Measurements from ENCODE around the gene GLOD4. TPM values are rescaled to one million over a fixed set of nuclear protein-coding genes. Genes with fewer than 3 reads are reported as not detected.

The GLOD4 gene
- total RNA-seq, 1 donor from 2014 or later: 80.1 TPM

DNA sequence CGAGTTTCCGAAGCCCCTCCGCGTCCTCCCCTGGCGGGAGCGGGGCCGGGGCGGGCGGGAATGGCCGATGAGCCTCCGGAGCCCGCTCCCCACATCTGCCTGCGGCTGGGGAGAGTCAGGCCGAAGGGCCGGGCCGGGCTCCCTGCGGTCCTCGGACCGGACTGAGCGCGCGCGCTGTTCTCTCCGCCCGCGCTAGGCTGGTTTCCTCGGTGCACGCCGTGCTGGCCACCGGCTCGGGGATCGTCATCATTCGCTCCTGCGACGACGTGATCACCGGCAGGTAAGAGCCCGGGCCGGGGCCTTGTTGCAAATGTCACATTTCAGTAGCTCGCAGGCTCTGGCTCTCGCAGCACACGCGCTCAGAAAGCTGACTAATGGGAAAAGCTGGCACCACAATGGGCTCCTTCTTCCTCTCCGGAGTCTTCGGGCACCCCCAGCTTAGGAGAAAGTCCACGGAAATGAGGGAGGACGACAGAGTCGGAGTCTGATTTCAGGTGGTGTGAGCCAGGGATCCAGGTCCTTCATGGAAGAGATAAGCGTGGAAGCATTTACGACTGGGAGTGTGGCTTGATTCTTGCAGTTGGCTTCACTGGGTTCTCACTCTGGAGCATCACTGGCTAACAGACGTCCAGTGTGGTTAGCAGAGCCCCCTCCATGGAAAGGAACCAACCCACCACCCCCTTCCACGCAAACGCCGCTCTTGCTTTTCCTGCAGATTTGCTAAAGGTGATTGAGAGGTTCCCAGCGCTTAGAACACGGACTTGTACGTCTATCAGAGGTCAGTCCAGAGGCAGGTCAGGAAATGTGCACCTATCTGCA is 49.0 kb downstream of the GLOD4 start:
- TF ChIP-seq, protein P1, sequence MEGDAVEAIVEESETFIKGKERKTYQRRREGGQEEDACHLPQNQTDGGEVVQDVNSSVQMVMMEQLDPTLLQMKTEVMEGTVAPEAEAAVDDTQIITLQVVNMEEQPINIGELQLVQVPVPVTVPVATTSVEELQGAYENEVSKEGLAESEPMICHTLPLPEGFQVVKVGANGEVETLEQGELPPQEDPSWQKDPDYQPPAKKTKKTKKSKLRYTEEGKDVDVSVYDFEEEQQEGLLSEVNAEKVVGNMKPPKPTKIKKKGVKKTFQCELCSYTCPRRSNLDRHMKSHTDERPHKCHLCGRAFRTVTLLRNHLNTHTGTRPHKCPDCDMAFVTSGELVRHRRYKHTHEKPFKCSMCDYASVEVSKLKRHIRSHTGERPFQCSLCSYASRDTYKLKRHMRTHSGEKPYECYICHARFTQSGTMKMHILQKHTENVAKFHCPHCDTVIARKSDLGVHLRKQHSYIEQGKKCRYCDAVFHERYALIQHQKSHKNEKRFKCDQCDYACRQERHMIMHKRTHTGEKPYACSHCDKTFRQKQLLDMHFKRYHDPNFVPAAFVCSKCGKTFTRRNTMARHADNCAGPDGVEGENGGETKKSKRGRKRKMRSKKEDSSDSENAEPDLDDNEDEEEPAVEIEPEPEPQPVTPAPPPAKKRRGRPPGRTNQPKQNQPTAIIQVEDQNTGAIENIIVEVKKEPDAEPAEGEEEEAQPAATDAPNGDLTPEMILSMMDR (IDR thresholded peaks at IDR 0.05; ENCODE audit: partially characterized antibody, unreplicated experiment): no peak
- H3K36me3 Mint-ChIP-seq (ENCODE audit: unreplicated experiment): no peaks in the 10 kb centered on the region
- DNase-seq: peak; percentile 49

DNA sequence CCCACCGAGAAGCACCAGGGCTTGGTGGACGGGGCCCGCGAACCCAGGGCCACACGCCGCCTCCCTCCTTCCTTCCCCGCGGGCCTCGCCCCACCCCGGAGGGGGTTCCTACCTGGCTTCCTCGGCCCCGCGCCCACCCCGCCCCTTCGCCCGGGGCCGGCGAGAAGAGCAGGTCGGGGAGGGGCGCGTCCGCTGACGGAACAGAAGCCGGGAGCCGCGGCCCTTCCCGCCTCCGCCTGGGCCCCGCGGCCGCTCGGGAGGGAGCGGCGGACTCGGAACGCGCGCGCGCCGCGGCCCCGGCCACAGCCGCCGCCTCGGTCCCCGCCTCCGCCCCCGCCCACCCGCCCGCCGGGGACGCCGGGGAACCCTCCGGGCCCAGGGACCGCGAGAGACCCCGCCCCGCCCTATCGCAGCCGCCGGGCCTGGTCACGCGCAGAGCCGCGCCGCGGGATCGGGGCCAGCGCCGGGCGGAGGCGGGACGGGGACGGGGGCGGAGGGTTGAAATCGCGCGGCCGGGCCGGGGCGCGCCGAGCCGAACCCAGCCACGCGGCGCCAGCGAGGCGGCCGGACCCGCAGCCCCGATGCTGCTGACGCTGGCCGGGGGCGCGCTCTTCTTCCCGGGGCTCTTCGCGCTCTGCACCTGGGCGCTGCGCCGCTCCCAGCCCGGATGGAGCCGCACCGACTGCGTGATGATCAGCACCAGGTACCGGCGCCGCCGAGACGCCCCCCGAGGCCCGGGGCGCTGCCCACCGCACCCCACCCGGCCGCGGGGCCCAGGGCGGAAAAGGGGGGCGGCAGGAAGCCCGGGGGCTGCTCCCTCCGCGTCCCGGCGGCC is 49.8 kb downstream of the GLOD4 start, which contains the start of gene TLCD3A:
TSS of gene TLCD3A (plus strand) at position 530 of the 835 bp plus-strand sequence. CDS start at position 582, 52 bp downstream.
- H3K27ac Mint-ChIP-seq (ENCODE audit: unreplicated experiment): peak within 1 kb of the TSS; percentile 33
- H3K36me3 Mint-ChIP-seq (ENCODE audit: unreplicated experiment): no peaks in the 10 kb centered on the region
- peaks cover 4% of the 10 kb centered on the region for H3K9me3 Mint-ChIP-seq (ENCODE audit: unreplicated experiment)
- H3K27me3 Mint-ChIP-seq (ENCODE audit: unreplicated experiment): peaks cover 14% of the 10 kb centered on the region
- DNase-seq: peak; percentile 78
- TF ChIP-seq, protein P1 (IDR thresholded peaks at IDR 0.05; ENCODE audit: partially characterized antibody, unreplicated experiment): no peak
- peak within 1 kb of the TSS; percentile 92 for H3K4me3 Mint-ChIP-seq (ENCODE audit: unreplicated experiment)
- H3K4me1 Mint-ChIP-seq (ENCODE audit: low read depth, unreplicated experiment): peaks cover 10% of the 10 kb centered on the region

More for the DNA sequence above, 49.0 kb downstream of the GLOD4 start:
- Mint-ChIP-seq H3K9me3 (ENCODE audit: unreplicated experiment) (peaks cover 2% of the 10 kb centered on the region), H3K27ac (ENCODE audit: unreplicated experiment) (peak overlapping the region; percentile 33), H3K27me3 (ENCODE audit: unreplicated experiment) (peaks cover 14% of the 10 kb centered on the region), H3K4me3 (ENCODE audit: unreplicated experiment) (peak overlapping the region; percentile 92), H3K4me1 (ENCODE audit: low read depth, unreplicated experiment) (peaks cover 10% of the 10 kb centered on the region)

DNA sequence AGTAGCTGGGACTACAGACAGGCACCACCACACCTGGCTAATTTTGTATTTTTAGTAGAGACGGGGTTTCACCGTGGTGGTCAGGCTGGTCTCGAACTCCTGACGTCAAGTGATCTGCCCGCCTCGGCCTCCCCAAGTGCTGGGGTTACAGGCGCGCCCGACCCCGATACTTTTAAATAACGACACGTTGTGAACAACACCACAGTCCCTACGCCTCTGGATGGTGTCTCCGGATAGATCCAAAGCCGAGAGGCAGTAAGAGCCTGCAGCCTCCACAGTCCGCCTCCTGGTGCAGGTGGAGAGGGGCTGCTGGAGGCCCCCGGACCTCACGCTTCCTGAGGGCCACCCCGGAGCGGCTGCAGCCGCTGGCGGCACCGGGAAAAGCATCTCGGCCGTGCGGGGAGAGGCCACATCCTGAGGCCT is 50.4 kb downstream of the GLOD4 start:
- TF ChIP-seq, protein P1 (IDR thresholded peaks at IDR 0.05; ENCODE audit: partially characterized antibody, unreplicated experiment): no peak
- H3K9me3 Mint-ChIP-seq (ENCODE audit: unreplicated experiment): peaks cover 4% of the 10 kb centered on the region
- peak overlapping the region; percentile 55 for H3K4me3 Mint-ChIP-seq (ENCODE audit: unreplicated experiment)
- H3K36me3 Mint-ChIP-seq (ENCODE audit: unreplicated experiment): no peaks in the 10 kb centered on the region
- H3K27ac Mint-ChIP-seq (ENCODE audit: unreplicated experiment): no peak overlapping the region
- peaks cover 14% of the 10 kb centered on the region for H3K27me3 Mint-ChIP-seq (ENCODE audit: unreplicated experiment)
- no peak for DNase-seq
- peaks cover 10% of the 10 kb centered on the region for H3K4me1 Mint-ChIP-seq (ENCODE audit: low read depth, unreplicated experiment)

DNA sequence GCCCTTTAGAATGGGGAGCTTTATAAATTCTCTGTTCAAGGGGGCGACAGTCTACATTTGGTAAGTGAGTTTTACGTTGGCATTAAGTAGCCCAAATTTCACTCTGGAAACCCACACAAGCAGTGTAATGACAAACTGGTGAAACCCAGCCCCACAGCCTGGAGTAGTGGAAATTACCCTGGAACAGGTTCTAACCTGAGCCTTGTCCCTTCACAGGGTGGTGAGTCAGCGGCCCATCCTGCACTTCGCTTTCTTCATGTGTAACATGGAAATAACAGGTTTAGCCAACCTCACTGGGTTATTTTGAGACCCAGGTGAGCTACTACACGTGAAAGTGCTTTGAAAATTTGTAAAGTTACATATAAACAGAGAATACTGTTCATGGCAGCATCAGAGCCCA is 53.2 kb downstream of the GLOD4 start:
- peaks cover 4% of the 10 kb centered on the region for H3K9me3 Mint-ChIP-seq (ENCODE audit: unreplicated experiment)
- TF ChIP-seq, protein P1 (IDR thresholded peaks at IDR 0.05; ENCODE audit: partially characterized antibody, unreplicated experiment): no peak
- no peak overlapping the region for H3K27ac Mint-ChIP-seq (ENCODE audit: unreplicated experiment)
- peaks cover 9% of the 10 kb centered on the region for H3K4me1 Mint-ChIP-seq (ENCODE audit: low read depth, unreplicated experiment)
- H3K4me3 Mint-ChIP-seq (ENCODE audit: unreplicated experiment): no peak overlapping the region
- DNase-seq: no peak
- no peaks in the 10 kb centered on the region for H3K36me3 Mint-ChIP-seq (ENCODE audit: unreplicated experiment)
- H3K27me3 Mint-ChIP-seq (ENCODE audit: unreplicated experiment): peaks cover 12% of the 10 kb centered on the region
